ENCODE measurements around the gene MRPL18.

Gene MRPL18

DNA sequence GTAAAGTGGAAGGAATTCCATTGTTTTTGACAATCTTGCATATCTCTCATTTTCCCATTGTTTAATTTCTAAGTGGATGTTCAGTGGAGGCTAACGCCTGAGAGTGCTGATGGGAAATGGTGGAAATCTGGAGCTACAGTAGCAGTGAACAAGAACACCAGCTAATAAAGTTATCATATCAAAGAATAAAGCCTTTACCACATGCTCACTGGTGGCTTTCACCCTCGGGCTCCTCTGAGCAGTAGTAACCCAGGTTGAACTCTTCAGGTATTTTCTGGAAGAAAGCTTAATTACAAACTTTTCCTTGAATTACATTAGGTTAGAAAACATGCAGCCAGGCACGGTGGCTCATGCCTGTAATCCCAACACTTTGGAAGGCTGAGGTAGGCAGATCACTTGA lies 38.8 kb upstream of the MRPL18 start:
- no peak for ATAC-seq
- TF ChIP-seq GLIS3 (CRISPR knock-in tag; IDR thresholded peaks at IDR 0.05) = no peak
- no peak for TF ChIP-seq ZNF565 (CRISPR knock-in tag; conservative IDR thresholded peaks at IDR 0.05; ENCODE audit: low read depth)

DNA sequence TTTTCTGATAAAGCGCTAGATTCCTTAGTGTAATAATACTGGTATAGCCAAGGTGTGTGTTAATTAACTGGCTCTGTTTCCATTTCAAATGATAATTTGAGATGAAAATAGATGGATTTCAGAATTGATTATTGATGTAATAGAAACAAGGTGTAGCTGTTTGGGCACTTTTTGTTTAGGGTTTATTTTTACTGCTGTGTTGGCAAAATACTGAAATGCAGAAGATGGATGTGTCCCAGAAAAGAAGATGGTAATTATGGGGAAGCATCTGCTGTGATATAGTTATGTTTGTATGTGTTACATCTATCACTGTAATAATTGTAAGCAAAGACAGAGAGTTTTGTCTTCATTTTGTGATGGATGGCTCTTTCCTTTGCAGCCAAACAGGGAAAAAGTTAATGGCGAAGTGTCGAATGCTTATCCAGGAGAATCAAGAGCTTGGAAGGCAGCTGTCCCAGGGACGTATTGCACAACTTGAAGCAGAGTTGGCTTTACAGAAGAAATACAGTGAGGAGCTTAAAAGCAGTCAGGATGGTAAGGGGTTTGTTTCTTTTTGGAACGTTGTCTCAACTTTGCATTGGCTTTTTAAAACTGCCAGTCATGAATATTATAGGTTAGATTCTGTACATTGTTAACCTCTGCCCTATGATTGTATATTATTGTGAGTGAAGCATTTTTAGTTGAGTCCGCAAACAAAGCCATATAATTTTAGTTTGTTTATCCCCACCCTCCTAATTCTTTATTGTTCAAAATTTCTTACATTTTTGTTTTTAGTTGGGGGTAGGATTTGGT lies 37.0 kb upstream of the MRPL18 start:
- TF ChIP-seq, protein P1, sequence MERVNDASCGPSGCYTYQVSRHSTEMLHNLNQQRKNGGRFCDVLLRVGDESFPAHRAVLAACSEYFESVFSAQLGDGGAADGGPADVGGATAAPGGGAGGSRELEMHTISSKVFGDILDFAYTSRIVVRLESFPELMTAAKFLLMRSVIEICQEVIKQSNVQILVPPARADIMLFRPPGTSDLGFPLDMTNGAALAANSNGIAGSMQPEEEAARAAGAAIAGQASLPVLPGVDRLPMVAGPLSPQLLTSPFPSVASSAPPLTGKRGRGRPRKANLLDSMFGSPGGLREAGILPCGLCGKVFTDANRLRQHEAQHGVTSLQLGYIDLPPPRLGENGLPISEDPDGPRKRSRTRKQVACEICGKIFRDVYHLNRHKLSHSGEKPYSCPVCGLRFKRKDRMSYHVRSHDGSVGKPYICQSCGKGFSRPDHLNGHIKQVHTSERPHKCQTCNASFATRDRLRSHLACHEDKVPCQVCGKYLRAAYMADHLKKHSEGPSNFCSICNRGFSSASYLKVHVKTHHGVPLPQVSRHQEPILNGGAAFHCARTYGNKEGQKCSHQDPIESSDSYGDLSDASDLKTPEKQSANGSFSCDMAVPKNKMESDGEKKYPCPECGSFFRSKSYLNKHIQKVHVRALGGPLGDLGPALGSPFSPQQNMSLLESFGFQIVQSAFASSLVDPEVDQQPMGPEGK (CRISPR knock-in tag; IDR thresholded peaks at IDR 0.05; ENCODE audit: borderline replicate concordance) = no peak
- TF ChIP-seq ZC3H10 (CRISPR knock-in tag; IDR thresholded peaks at IDR 0.05) = no peak
- no peak for TF ChIP-seq ZFP3 (CRISPR knock-in tag; IDR thresholded peaks at IDR 0.05)
- no peak for TF ChIP-seq ZNF70 (CRISPR knock-in tag; IDR thresholded peaks at IDR 0.05)
- no peak for TF ChIP-seq ZNF565 (CRISPR knock-in tag; conservative IDR thresholded peaks at IDR 0.05; ENCODE audit: low read depth)
- TF ChIP-seq, protein P2, sequence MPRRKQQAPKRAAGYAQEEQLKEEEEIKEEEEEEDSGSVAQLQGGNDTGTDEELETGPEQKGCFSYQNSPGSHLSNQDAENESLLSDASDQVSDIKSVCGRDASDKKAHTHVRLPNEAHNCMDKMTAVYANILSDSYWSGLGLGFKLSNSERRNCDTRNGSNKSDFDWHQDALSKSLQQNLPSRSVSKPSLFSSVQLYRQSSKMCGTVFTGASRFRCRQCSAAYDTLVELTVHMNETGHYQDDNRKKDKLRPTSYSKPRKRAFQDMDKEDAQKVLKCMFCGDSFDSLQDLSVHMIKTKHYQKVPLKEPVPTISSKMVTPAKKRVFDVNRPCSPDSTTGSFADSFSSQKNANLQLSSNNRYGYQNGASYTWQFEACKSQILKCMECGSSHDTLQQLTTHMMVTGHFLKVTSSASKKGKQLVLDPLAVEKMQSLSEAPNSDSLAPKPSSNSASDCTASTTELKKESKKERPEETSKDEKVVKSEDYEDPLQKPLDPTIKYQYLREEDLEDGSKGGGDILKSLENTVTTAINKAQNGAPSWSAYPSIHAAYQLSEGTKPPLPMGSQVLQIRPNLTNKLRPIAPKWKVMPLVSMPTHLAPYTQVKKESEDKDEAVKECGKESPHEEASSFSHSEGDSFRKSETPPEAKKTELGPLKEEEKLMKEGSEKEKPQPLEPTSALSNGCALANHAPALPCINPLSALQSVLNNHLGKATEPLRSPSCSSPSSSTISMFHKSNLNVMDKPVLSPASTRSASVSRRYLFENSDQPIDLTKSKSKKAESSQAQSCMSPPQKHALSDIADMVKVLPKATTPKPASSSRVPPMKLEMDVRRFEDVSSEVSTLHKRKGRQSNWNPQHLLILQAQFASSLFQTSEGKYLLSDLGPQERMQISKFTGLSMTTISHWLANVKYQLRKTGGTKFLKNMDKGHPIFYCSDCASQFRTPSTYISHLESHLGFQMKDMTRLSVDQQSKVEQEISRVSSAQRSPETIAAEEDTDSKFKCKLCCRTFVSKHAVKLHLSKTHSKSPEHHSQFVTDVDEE (CRISPR knock-in tag; IDR thresholded peaks at IDR 0.05) = no peak
- TF ChIP-seq GLIS3 (CRISPR knock-in tag; IDR thresholded peaks at IDR 0.05) = no peak
- no peak for TF ChIP-seq SNAI2 (CRISPR knock-in tag; IDR thresholded peaks at IDR 0.05)
- TF ChIP-seq, protein P3, sequence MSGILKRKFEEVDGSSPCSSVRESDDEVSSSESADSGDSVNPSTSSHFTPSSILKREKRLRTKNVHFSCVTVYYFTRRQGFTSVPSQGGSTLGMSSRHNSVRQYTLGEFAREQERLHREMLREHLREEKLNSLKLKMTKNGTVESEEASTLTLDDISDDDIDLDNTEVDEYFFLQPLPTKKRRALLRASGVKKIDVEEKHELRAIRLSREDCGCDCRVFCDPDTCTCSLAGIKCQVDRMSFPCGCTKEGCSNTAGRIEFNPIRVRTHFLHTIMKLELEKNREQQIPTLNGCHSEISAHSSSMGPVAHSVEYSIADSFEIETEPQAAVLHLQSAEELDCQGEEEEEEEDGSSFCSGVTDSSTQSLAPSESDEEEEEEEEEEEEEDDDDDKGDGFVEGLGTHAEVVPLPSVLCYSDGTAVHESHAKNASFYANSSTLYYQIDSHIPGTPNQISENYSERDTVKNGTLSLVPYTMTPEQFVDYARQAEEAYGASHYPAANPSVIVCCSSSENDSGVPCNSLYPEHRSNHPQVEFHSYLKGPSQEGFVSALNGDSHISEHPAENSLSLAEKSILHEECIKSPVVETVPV (CRISPR knock-in tag; IDR thresholded peaks at IDR 0.05) = no peak
- TF ChIP-seq TCF4 (CRISPR knock-in tag; IDR thresholded peaks at IDR 0.05; ENCODE audit: borderline replicate concordance) = no peak
- TF ChIP-seq, protein P4, sequence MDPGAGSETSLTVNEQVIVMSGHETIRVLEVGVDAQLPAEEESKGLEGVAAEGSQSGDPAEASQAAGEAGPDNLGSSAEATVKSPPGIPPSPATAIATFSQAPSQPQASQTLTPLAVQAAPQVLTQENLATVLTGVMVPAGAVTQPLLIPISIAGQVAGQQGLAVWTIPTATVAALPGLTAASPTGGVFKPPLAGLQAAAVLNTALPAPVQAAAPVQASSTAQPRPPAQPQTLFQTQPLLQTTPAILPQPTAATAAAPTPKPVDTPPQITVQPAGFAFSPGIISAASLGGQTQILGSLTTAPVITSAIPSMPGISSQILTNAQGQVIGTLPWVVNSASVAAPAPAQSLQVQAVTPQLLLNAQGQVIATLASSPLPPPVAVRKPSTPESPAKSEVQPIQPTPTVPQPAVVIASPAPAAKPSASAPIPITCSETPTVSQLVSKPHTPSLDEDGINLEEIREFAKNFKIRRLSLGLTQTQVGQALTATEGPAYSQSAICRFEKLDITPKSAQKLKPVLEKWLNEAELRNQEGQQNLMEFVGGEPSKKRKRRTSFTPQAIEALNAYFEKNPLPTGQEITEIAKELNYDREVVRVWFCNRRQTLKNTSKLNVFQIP (CRISPR knock-in tag; IDR thresholded peaks at IDR 0.05; ENCODE audit: borderline replicate concordance, low read depth) = no peak
- no peak for TF ChIP-seq CSDC2 (CRISPR knock-in tag; IDR thresholded peaks at IDR 0.05)
- TF ChIP-seq, protein P5, sequence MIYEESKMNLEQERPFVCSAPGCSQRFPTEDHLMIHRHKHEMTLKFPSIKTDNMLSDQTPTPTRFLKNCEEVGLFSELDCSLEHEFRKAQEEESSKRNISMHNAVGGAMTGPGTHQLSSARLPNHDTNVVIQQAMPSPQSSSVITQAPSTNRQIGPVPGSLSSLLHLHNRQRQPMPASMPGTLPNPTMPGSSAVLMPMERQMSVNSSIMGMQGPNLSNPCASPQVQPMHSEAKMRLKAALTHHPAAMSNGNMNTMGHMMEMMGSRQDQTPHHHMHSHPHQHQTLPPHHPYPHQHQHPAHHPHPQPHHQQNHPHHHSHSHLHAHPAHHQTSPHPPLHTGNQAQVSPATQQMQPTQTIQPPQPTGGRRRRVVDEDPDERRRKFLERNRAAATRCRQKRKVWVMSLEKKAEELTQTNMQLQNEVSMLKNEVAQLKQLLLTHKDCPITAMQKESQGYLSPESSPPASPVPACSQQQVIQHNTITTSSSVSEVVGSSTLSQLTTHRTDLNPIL (CRISPR knock-in tag; IDR thresholded peaks at IDR 0.05; ENCODE audit: low read depth) = no peak
- no peak for TF ChIP-seq BACH2 (CRISPR knock-in tag; IDR thresholded peaks at IDR 0.05; ENCODE audit: borderline replicate concordance)
- no peak for TF ChIP-seq ESRRG (CRISPR knock-in tag; IDR thresholded peaks at IDR 0.05)
- no peak for TF ChIP-seq ZFP30 (CRISPR knock-in tag; IDR thresholded peaks at IDR 0.05)
- no peak for TF ChIP-seq OSR1 (CRISPR knock-in tag; IDR thresholded peaks at IDR 0.05)
- TF ChIP-seq ARNTL (CRISPR knock-in tag; IDR thresholded peaks at IDR 0.05; ENCODE audit: borderline replicate concordance, low read depth) = no peak
- no peak for ATAC-seq

DNA sequence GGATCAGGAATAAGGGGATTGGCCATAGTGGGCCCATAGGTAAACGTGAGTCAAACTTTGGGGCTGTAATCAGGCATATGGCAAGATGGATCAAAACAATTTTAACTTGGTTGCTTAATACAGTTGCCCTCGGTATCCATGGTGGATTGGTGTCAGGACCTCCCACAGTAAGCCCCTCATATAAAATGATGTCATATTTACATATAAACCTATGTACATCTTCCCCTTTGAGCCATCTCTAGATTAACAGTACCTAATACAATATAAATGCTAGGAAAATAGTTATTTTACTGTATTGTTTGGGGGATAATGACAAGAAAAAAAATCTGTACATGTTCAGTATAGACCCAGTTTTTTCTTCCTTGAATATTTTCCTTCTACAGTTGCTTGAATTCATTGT lies 35.9 kb upstream of the MRPL18 start:
- ATAC-seq = no peak
- TF ChIP-seq, protein P2 (CRISPR knock-in tag; IDR thresholded peaks at IDR 0.05) = no peak
- TF ChIP-seq ZFP3 (CRISPR knock-in tag; IDR thresholded peaks at IDR 0.05) (no peak), SNAI2 (CRISPR knock-in tag; IDR thresholded peaks at IDR 0.05) (no peak), ZC3H10 (CRISPR knock-in tag; IDR thresholded peaks at IDR 0.05) (no peak)

Measured in SK-N-SH treated with all-trans-retinoic acid at 6 μM for 48 hours (cell line).